Neural progenitor cell (in vitro differentiated cells): Measurements from ENCODE around the gene IL17RB.

ENCODE experiments used
- CTCF ChIP-seq: fragments of 200-600 bp; sonication (generic); IDR thresholded peaks from 2 replicates; pipeline ENCODE4 v1.5.1; 2017; ENCODE audit warnings: antibody characterized with exemption, mild to moderate bottlenecking
- EZH2 ChIP-seq: fragments of 200-600 bp; sonication (generic); IDR thresholded peaks from 2 replicates; pipeline ENCODE4 v1.6.1; 2017; ENCODE audit warnings: antibody characterized with exemption, mild to moderate bottlenecking, moderate library complexity
- EZH2phosphoT487 ChIP-seq: fragments of 200-600 bp; sonication (generic); IDR thresholded peaks from 2 replicates; pipeline ENCODE4 v1.6.1; 2017; ENCODE audit warnings: antibody characterized with exemption

GRCh38 chr3:53902711-53903110, 56.3 kb downstream of the IL17RB start:
- no peak for TF ChIP-seq CTCF
- TF ChIP-seq EZH2 = no peak
- TF ChIP-seq EZH2phosphoT487 = no peak
